HG02973 (cell line): ENCODE results near the gene MGA.

Experiments used
- ATAC-seq: cut with Tn5 transposase; IDR thresholded peaks from one replicate; pipeline ENCODE4 v1.9.1; 2021; ENCODE audit warnings: moderate library complexity; ENCODE audit not compliant: unreplicated experiment

Gene MGA

DNA sequence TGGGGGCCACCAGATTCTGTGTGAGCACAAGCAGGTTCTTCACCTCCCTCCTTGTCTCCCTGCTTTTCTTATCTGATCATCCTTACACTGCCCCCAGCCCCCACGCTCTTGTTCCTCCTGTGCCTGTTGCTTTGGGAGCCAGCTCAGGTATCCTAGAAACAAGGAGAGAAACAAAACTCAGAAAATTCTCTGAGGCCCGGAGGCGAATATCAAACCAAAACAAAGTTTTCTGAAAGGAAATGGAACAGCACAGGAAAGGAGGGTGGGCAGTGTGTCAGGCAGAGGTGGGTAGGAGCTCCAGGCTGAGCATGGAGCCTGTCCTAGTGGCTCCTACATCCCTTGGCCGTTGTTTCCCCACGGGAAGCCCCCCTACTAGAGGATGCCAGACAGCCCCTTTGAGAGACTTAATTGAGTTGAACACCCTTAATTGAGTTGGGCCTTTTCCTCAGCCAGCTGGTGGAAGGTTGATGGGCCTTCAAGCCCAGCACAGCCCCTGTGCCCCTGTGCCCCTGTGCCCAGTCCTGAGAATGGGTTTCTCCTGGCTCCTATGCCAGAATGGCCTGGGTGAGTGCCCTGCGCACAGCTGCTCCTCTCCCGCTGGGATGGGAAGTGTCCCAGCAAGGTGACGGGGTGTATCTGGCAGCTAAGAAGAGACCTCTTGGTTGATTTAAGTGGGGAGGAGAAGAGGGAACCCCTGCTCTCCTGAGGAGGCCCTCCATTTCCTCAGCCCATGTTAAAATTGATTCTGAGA, 144.9 kb downstream of the MGA start:
- no peak for ATAC-seq

DNA sequence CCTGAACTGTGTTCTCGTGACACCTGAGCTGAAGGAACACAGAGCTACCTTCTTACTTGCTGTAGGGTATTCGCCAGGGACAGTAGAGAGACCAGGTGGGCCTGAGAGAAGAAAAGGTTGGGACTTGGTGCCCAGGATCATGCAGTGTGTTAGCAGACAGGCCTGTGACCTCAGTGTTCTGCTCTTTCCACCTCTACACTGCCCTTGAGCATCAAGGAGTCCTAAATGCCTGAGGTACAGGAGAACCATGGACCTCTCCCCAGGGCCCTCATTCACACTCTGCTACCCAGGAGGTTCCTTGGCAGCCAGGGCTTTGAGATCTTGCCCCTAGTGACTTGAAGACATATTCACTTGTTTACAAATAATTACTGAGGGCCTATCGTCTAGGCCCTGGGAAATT, 145.5 kb downstream of the MGA start:
- no peak for ATAC-seq

DNA sequence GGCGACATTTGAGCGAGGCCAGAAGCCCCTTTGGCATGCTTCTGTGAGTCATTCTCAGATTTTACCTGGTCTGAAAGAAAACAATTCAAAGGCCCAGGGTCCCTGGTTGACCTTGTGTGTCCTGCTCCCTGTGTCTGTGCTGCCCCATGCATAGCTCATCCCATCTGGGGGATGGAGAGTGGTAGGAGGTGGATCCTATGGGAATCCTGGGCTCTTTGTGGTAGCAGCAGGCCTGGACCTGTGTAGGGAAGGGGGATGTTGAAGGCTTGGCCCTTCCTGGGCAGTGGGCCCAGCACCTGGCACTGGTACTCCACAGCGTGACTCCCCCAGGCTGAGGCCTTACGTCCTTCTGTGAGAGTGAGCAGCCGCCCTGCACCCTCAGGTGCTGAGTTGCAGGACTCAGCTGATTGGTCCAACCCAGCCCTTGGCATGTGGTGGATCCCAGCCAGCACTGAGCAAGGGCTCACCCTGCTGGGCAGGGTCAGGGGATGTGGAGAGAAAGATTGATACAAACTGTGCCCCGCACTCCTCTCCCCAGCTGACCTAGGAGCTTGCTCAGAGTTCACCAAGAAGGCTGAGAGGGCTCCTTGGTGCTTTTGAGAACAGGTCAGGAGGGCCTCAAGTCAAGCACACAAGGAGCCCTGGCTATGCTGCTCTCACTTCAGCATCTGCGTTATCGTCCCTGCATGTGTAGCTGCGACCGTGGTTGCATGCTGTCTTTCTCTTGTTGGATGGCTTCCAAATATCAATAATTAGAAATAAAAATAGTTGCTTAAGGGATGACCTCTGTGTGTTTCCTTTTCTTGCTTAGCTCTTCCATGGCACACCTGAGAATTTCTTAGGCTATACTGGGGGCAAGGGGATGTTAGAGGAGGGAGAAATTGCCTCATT, 146.3 kb downstream of the MGA start:
- no peak for ATAC-seq

DNA sequence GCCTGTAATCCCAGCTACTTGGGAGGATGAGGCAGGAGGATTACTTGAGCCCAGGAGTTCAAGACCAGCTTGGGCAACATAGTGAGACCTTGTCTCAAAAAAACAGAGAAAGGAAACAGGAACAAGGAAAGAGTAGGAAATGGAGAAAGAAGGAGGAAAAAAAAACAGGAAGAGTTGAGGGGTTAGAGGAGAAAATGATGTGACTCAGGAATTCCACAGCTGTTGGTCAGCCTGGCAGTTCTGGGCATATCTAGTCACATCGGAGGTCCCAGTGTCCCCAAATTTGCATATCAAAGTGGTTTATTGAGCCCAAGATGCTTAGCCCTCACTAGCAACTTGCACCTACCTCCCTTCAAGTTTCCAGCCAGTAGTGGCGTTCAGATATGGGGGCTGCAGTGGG, 148.9 kb downstream of the MGA start:
- ATAC-seq: no peak

DNA sequence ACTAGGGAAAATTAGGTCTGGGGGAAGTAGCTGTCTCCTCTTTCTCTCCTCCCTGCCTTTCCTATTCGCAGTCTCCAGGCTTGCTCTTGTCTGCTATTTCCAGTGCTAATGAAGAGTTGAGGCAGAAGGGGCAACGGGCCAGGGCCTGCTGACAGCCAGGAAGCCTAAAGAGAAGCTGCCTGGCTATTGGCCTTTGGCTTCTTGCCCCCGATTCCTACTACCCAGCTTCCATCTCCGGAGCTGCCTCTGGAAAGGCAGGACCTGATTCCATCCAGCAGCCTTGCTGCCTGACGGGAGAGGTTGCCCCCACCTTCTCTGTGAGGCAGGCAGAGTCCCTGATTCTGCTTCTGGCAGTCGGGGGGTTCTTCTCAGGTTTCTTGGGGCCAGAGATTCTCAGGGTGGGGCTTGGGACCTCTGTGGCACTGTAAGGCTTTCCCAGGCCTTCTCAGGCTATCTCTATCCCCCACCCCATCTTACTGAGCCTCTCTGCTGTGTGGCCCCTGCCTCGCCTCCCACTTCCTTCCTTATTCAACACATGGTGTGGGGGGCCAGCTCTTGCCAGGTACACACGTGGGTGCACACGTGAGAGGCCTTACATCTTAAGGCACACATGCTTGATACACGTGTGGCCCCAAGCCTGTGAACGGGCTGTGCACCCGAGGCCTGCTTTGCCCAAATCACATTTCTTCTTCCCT, 149.5 kb downstream of the MGA start:
- ATAC-seq: no peak

DNA sequence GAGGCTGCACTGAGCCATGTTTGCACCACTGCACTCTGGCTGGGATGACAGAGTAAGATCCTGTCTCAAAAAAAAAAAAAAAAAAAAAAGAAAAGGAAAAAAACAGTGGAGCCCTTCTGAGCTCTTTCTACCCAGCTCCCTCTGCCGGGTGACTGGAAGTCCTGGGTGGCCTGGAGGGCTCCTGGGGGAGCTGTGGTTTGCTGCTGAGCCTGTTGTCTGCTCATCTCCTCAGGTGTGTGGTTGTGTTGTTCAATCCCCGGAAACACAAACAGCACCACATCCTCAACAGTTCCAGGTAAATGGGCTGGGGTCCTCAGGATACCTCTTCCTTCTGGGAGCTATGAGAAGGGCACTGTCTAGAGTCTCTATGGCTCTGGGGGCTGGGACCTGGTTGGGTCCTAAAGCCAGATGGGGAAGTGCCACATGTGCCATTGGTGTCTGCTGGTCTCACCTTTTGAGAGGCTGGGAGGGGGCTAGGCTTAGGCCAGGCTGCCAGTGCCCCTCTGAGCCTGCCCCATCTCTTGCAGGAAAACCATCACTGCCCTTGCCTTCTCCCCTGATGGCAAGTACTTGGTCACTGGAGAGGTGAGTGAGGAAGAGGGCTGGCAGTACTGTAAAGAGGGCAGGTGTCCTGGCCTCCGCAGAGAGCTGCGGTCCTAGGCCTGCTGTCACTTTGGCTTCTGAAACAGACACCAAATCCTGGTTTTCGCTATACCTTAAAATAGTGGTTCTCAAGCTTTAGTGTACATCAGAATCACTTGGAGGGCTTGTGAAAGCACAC, 150.6 kb downstream of the MGA start:
- no peak for ATAC-seq

DNA sequence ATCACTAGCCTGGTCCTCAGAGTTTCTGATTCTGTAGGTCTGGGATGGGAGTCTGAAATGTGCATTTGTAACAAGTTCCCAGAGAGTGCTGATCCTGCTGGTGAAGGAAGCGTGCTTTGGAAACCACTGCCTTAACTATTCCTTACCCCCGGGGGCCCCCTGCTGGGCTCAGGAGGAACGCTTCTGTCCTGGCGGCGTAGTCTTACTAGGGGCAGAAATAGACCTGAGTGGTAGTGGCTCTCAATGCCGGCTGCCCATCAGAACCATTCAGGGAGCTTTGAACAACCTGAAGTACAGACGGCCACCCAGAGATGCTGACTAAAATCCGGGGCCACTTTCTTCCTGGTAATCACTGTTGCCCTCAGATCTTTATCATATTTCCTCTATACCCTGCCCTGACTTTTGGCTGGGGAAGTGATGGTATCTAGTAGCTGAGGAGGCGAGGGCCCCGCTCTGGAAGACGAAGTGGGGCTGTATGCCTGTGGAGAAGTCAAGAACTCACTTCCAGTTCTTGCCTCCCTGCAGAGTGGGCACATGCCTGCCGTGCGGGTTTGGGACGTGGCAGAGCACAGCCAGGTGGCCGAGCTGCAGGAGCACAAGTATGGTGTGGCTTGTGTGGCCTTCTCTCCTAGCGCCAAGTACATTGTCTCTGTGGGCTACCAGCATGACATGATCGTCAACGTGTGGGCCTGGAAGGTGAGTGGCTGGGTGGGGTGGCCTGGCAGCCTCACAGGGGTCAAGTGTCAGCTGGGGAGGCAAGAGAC, 151.4 kb downstream of the MGA start:
- ATAC-seq: no peak

DNA sequence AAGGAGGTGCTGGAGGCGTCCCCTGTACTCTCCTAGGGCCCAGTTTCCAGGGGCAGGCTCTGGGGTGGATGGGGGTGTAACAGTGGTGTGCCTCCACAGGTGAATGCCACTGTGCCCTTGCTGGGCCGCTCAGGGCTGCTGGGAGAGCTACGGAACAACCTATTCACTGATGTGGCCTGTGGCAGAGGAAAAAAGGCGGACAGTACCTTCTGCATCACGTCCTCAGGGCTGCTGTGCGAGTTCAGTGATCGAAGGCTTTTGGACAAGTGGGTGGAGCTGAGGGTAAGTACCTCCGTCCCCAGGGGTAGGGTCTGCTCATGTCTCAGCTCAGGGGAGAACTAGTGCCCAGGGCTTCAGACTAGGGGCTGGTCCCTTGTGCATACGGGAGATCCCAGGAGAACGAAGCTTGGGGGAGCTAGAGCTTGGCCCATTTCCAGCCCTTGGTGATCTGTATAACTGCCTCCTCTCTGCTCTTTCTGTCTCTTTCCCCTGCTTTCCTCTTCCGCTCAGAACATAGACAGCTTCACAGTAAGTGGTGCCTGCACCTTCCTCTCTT, 152.7 kb downstream of the MGA start:
- no peak for ATAC-seq

DNA sequence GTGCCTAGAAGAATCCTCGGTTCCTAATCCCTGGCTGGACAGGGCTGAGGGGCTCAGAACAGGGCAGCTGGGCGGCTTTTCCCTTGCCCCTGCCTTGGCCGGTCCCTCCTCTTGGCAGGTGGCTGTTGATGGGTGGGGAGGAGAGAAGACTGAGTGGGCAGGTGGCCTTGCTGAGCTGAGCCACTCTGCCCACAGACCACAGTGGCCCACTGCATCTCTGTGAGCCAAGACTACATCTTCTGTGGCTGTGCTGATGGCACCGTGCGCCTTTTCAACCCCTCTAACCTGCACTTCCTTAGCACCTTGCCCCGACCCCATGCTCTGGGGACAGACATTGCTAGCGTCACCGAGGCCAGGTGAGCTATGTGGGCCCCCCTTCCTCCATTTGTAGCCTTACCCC, 153.2 kb downstream of the MGA start:
- no peak for ATAC-seq

DNA sequence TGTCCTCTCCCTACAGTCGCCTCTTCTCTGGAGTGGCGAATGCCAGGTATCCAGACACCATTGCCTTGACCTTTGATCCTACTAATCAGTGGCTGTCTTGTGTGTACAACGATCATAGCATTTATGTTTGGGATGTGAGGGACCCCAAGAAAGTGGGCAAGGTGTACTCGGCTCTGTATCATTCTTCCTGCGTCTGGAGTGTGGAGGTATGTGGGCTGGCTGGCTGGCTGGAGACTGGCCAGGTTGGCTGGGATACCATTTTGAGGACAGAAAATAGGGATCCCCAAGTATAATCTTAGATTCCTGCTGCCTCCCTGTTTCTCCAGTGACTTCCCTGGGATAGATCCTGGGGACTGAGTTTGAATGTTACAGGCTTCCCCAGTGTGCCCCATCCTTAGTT, 154.3 kb downstream of the MGA start:
- ATAC-seq: no peak

DNA sequence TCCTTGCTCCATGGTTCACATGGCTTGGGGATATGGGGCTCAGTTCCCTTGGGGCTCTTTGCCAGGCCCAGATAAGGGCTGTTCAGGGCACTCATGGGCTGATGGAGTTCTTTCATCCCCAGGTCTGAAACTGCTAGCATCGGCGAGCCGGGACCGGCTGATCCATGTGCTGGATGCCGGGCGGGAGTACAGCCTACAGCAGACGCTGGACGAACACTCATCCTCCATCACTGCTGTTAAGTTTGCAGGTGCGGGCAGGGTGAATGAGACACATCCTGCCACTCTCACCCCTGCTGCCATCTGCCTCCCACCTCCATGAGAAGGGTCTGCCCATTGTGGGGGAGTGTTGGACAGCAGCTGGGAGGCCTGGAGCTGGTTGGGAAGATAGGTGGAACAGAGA, 156.6 kb downstream of the MGA start:
- ATAC-seq: no peak

DNA sequence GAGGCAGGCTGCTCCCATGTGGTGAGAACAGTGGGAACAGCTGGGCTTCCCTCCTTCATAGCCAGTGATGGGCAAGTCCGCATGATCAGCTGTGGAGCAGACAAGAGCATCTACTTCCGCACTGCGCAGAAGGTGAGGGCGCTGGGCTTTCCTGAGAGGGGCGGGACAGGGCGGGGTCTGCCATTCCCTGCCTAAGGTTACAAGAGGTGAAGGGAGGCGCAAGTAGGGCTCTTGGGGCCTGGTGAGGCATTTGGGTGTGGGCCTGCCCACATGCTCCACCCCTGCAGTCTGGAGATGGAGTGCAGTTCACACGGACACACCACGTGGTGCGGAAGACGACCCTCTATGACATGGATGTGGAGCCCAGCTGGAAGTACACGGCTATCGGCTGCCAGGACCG, 157.1 kb downstream of the MGA start:
- no peak for ATAC-seq

DNA sequence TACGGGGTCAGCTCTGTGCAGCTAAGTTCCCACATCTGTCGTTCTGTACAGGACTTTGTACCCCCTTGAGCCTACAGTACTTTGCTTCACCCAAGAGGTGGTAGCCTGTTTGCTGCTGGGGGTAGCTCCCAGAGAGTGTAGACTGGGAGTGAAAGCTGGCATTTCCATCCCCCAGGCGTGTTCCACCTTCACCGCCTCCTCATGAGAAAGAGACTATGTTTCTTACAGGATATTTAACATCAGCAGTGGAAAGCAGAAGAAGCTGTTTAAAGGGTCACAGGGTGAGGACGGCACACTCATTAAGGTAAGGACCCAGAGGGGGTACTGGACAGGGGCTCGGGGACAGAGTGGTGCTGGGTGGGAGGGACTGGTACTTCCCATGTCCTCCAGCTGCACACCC, 157.6 kb downstream of the MGA start:
- ATAC-seq: no peak

DNA sequence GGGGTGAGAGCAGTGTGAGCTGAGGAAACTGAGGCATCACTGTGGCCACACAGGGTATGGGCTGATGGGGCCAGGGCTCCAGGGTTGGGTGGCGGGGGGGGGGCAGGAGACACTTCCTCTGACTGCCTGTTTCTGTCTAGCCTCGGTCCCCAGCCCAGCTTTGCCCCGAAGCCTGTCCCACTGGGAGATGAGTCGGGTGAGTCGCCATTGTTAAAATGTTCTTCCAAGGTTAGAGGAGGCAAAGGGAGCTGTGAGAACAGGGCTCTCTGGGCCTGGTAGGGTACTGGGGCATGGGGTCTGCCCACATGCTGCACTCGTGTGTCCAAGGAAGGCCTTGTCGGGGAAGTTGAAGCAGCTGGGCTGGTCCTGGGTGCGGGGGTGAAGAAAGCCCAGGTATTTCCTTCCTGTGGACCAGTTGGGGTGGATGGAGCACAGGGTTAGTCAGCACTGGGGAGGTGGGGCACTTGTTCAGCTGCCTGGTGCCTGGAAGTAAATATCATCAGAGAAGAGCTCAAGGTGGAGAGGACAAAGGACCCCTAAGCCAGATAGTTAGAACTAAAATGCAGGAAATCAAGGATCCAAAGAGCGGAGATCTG, 159.3 kb downstream of the MGA start:
- ATAC-seq: no peak

DNA sequence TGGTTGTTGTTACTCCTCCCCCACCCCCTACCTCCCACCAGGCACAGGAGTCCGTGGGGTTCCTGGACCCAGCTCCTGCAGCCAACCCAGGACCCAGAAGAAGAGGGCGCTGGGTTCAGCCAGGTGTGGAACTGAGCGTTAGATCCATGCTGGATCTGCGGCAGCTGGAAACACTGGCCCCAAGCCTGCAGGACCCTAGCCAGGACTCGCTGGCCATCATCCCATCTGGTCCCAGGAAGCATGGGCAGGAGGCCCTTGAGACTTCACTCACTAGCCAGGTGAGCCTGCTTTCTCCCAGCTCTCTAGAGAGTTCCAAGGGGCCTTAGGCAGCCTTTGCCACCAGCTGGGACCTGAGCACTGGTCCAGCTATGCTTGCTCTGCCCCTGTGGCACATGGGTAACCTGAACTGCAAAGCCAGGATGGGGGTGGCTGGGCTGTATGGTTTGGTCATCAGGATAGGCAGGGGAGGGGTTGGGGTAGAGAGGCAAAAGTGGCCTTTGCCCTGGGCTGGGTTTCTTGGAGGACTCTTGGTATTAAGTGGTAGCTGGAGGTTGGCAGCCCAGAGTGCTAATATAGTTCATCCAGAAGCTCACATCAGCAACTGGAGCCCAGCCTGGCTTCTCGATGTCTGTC, 160.7 kb downstream of the MGA start:
- ATAC-seq: no peak

DNA sequence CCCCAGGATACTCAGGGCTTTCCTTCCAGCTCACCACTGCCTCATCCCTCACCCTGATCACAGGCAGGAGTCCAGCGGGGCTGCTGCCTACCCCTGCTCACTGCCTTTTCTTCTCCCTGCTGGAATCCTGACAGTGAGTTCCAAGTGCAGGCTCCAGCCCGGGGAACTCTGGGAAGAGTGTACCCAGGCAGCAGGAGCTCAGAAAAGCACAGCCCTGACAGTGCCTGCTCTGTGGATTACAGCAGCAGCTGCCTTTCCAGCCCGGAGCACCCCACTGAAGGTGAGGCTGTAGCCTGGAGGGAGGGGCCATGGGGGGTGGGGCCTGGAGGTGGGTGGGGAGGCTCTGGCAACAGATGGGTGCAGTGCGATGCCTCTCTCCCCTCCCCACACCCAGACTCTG, 161.6 kb downstream of the MGA start:
- no peak for ATAC-seq

DNA sequence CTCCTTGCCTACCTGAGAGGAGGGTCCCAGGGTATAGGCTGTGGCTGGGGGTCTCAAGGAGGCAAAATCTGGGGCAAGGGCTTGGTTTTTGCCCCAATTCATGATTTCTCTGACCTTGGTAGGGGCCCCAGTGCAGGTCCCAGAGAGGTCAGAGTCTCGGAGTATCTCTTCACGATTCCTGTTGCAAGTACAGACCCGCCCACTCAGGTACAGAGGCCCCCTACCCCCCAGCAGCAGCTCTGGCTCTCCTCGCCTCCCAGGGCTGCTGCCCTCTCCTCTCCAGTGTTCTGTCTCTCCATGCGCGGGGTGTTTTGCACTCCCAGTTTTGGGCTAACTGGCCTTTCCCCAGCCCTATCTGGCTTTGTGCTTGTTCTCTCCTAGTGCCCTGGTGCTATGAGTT, 162.3 kb downstream of the MGA start:
- ATAC-seq: no peak
